ENCODE data around the gene RBM5. TPM values are rescaled to one million over a fixed set of nuclear protein-coding genes. Genes with fewer than 3 reads are reported as not detected.

The RBM5 gene
- polyA plus RNA-seq, 1 donor (not counting 4 experiments of a cell fraction or from before 2014, with no cell fraction given), result 167 TPM

DNA sequence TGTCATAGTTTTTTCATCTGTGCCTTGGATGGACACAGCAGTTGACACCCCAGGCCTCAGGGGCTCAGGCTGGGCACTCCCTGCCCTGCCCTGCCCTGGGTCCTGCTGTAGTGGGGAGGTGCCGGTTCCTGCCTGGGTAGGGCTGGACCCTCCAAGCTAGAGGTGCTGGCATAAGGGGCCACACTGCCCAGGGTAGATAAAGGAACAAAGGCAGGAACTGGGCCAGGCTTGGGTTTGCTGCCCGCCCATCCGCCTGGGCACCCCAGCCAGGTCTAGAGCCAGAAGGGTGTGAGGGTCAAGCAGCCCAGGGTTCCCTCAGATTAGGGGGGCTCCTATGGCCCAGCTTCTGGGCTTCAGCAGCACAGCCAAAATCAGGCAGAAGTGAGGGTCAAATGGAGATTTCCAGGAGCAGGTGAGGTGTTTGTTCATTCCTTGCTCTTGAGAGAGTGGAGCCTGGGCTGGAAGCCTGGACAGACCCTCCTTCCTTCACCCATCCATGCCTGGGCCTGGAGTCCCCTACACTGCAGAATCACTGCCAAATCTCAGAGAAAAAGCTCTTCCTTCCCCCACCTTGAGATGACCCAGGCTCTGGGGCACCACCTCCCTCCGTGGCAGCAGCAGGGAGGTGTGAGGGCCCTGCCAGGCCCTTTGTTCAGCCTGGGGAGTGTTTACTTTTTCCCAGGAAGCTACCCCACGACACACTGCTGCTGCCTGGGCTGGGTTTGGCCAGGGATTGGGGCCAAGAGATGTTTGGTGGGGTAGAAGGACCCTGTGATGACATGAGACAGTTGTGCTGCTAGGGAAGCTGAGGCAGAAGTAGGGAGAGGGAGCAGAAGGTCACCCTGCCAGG, 73.5 kb downstream of the RBM5 start:
- dilution Hi-C loops (cut with MboI; ENCODE audit: extremely low pct_ligation_motif_present, low sequenced_read_pairs), result no loop called here
- no peaks in the 10 kb centered on the region for H3K9me3 ChIP-seq (ENCODE audit: control insufficient read depth, low read depth, low read length)
- H3K4me1 ChIP-seq (ENCODE audit: control insufficient read depth, extremely low read depth, insufficient read depth, low read length), result peaks cover 100% of the 10 kb centered on the region
- H3K79me2 ChIP-seq (ENCODE audit: control insufficient read depth, insufficient read depth, low read length), result peaks cover 81% of the 10 kb centered on the region
- H3K4me2 ChIP-seq (ENCODE audit: control insufficient read depth, extremely low read depth, insufficient read depth, low read depth, low read length), result peak overlapping the region; percentile 99
- no peaks in the 10 kb centered on the region for H4K20me1 ChIP-seq (ENCODE audit: control insufficient read depth, extremely low read depth, insufficient read depth, low read length)
- no peak for FAIRE-seq
- no peak overlapping the region for H3K27ac ChIP-seq (ENCODE audit: control insufficient read depth, insufficient read depth, low read length)
- peaks cover 28 to 57% of the 10 kb centered on the region in 2 experiments for H3K36me3 ChIP-seq (ENCODE audit: control insufficient read depth in 2 of 2, extremely low read depth in 1 of 2, insufficient read depth in 2 of 2, low read length in 2 of 2)
- peak overlapping the region; percentile 7 for H3K9ac ChIP-seq (ENCODE audit: control insufficient read depth, extremely low read depth, insufficient read depth, low read length)
- H3K9me1 ChIP-seq (ENCODE audit: control insufficient read depth, extremely low read depth, insufficient read depth, low read length), result peaks cover 13% of the 10 kb centered on the region
- no peak overlapping the region for H2AFZ ChIP-seq (ENCODE audit: control insufficient read depth, low read length)
- no peak for DNase-seq (ENCODE audit: low read depth, low spot score)
- TF ChIP-seq, protein P1, sequence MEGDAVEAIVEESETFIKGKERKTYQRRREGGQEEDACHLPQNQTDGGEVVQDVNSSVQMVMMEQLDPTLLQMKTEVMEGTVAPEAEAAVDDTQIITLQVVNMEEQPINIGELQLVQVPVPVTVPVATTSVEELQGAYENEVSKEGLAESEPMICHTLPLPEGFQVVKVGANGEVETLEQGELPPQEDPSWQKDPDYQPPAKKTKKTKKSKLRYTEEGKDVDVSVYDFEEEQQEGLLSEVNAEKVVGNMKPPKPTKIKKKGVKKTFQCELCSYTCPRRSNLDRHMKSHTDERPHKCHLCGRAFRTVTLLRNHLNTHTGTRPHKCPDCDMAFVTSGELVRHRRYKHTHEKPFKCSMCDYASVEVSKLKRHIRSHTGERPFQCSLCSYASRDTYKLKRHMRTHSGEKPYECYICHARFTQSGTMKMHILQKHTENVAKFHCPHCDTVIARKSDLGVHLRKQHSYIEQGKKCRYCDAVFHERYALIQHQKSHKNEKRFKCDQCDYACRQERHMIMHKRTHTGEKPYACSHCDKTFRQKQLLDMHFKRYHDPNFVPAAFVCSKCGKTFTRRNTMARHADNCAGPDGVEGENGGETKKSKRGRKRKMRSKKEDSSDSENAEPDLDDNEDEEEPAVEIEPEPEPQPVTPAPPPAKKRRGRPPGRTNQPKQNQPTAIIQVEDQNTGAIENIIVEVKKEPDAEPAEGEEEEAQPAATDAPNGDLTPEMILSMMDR (optimal IDR thresholded peaks at IDR 0.05 in 1 of 3, IDR thresholded peaks at IDR 0.05 in 1 of 3, conservative IDR thresholded peaks at IDR 0.05 in 1 of 3; ENCODE audit: extremely low read depth in 1 of 3, insufficient read depth in 2 of 3, low read length in 3 of 3), result no peak
- no peak for TF ChIP-seq EZH2 (IDR thresholded peaks at IDR 0.05; ENCODE audit: low read length)
- H3K4me3 ChIP-seq (ENCODE audit: control insufficient read depth in 2 of 3, extremely low read depth in 1 of 3, insufficient read depth in 2 of 3, low read depth in 1 of 3, low read length in 3 of 3), result no peak overlapping the region
- no peaks in the 10 kb centered on the region for H3K27me3 ChIP-seq (ENCODE audit: control insufficient read depth, extremely low read depth, insufficient read depth, low read length)

DNA sequence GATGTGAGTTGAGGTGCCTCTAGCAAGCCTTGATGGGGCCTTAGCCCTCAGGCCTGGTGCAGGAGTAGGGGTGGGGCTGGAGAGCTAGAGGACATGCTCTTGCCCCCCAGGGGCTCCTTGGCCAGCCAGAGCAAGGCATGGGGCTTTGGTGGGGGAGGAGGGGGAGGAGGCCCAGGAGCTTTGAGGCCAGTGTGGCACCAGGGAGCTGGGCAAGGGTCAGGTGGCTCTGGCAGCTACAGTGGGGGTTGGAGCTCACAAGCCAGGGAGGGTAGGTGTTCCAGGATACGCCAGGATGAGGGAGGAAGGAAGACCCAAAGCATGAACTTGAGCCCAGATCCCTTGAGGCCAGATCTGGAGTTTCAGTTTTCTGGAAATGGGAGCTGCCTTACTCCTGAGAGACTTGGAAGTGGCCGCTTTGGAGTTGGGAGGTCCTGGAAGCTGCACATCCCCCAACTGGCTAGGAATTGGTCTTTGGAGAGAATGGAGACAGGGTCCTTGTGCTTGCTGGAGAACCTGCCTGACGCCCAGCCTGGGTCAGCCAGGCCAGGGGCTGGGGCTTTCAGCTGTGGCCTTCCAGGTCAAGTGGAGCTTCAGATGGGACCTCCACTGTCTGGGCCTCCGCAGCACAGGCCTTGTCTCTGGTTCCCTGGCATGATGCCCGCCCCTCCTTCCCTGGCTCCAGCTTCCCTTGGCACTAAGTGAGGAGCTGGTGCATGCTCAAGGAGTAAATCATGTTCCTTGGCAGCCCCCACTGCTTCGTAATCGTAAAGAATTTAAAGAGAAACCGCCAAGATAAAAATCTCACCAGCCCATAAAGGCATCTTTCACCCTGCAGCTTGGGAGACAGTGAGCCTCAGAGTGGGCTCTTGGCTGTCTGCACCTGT, 75.1 kb downstream of the RBM5 start:
- Histone ChIP-seq H3K4me1 (ENCODE audit: control insufficient read depth, extremely low read depth, insufficient read depth, low read length) (peaks cover 99% of the 10 kb centered on the region), H3K9me3 (ENCODE audit: control insufficient read depth, low read depth, low read length) (no peaks in the 10 kb centered on the region), H2AFZ (ENCODE audit: control insufficient read depth, low read length) (no peak overlapping the region), H3K27ac (ENCODE audit: control insufficient read depth, insufficient read depth, low read length) (peak overlapping the region; percentile 66), H3K4me2 (ENCODE audit: control insufficient read depth, extremely low read depth, insufficient read depth, low read depth, low read length) (peak overlapping the region; percentile 68), H3K4me3 (ENCODE audit: control insufficient read depth in 2 of 3, extremely low read depth in 1 of 3, insufficient read depth in 2 of 3, low read depth in 1 of 3, low read length in 3 of 3) (peak overlapping the region in 2 of 3 experiments; percentile 0 to 29), H3K9me1 (ENCODE audit: control insufficient read depth, extremely low read depth, insufficient read depth, low read length) (peaks cover 11% of the 10 kb centered on the region), H4K20me1 (ENCODE audit: control insufficient read depth, extremely low read depth, insufficient read depth, low read length) (no peaks in the 10 kb centered on the region), H3K79me2 (ENCODE audit: control insufficient read depth, insufficient read depth, low read length) (peaks cover 80% of the 10 kb centered on the region), H3K9ac (ENCODE audit: control insufficient read depth, extremely low read depth, insufficient read depth, low read length) (peak overlapping the region; percentile 38), H3K36me3 (ENCODE audit: control insufficient read depth in 2 of 2, extremely low read depth in 1 of 2, insufficient read depth in 2 of 2, low read length in 2 of 2) (peaks cover 31 to 57% of the 10 kb centered on the region in 2 experiments), H3K27me3 (ENCODE audit: control insufficient read depth, extremely low read depth, insufficient read depth, low read length) (no peaks in the 10 kb centered on the region)
- TF ChIP-seq, protein P1 (optimal IDR thresholded peaks at IDR 0.05 in 1 of 3, IDR thresholded peaks at IDR 0.05 in 1 of 3, conservative IDR thresholded peaks at IDR 0.05 in 1 of 3; ENCODE audit: extremely low read depth in 1 of 3, insufficient read depth in 2 of 3, low read length in 3 of 3), result no peak
- TF ChIP-seq EZH2 (IDR thresholded peaks at IDR 0.05; ENCODE audit: low read length), result no peak
- dilution Hi-C loops (cut with MboI; ENCODE audit: extremely low pct_ligation_motif_present, low sequenced_read_pairs), result no loop called here
- peak; percentile 95 for FAIRE-seq
- DNase-seq (ENCODE audit: low read depth, low spot score), result no peak

Measured in keratinocyte (primary cell).